ENCODE data around the gene NT5C1B. TPM values are rescaled to one million over a fixed set of nuclear protein-coding genes. Genes with fewer than 3 reads are reported as not detected.

NT5C1B gene
- total RNA-seq, 1 donor from 2014 or later, result not detected

GRCh38 chr2:18583905-18584607, 5.3 kb downstream of the NT5C1B start:
- no peaks in the 10 kb centered on the region for H3K4me1 Mint-ChIP-seq (ENCODE audit: unreplicated experiment)
- DNase-seq (ENCODE audit: extremely low spot score, unreplicated experiment), result no peak
- no peak overlapping the region for H3K27ac Mint-ChIP-seq
- H3K27me3 Mint-ChIP-seq, result no peaks in the 10 kb centered on the region
- H3K36me3 Mint-ChIP-seq, result peaks cover 5% of the 10 kb centered on the region
- H3K4me3 Mint-ChIP-seq, result no peak overlapping the region
- TF ChIP-seq CTCF (conservative IDR thresholded peaks at IDR 0.05), result no peak
- H3K9me3 Mint-ChIP-seq, result peaks cover 5% of the 10 kb centered on the region

- TF ChIP-seq CTCF (conservative IDR thresholded peaks at IDR 0.05), result no peak
- Mint-ChIP-seq H3K9me3 (peaks cover 17% of the 10 kb centered on the region), H3K4me1 (ENCODE audit: unreplicated experiment) (no peaks in the 10 kb centered on the region), H3K27me3 (no peaks in the 10 kb centered on the region), H3K4me3 (no peak overlapping the region), H3K36me3 (no peaks in the 10 kb centered on the region), H3K27ac (no peak overlapping the region)
- DNase-seq (ENCODE audit: extremely low spot score, unreplicated experiment), result no peak
These were observed 8.8 kb downstream of the NT5C1B start for GRCh38 chr2:18580606-18581005.

GRCh38 chr2:18578033-18578432, 11.3 kb downstream of the NT5C1B start:
- DNase-seq (ENCODE audit: extremely low spot score, unreplicated experiment), result no peak
- Mint-ChIP-seq H3K27ac (no peak overlapping the region), H3K36me3 (no peaks in the 10 kb centered on the region), H3K4me3 (no peak overlapping the region), H3K4me1 (ENCODE audit: unreplicated experiment) (no peaks in the 10 kb centered on the region), H3K27me3 (no peaks in the 10 kb centered on the region), H3K9me3 (peaks cover 12% of the 10 kb centered on the region)
- TF ChIP-seq CTCF (conservative IDR thresholded peaks at IDR 0.05), result no peak

- Mint-ChIP-seq H3K27ac (no peak overlapping the region), H3K36me3 (peaks cover 16% of the 10 kb centered on the region), H3K27me3 (no peaks in the 10 kb centered on the region), H3K4me1 (ENCODE audit: unreplicated experiment) (no peaks in the 10 kb centered on the region), H3K9me3 (no peaks in the 10 kb centered on the region), H3K4me3 (no peak overlapping the region)
- no peak for DNase-seq (ENCODE audit: extremely low spot score, unreplicated experiment)
- TF ChIP-seq CTCF (conservative IDR thresholded peaks at IDR 0.05), result no peak
These were observed 23.1 kb downstream of the NT5C1B start for GRCh38 chr2:18566145-18566769.

GRCh38 chr2:18560797-18561085, 28.6 kb downstream of the NT5C1B start:
- Mint-ChIP-seq H3K36me3 (peaks cover 15% of the 10 kb centered on the region), H3K4me3 (peak overlapping the region; percentile 96), H3K4me1 (ENCODE audit: unreplicated experiment) (peaks cover 29% of the 10 kb centered on the region), H3K27me3 (no peaks in the 10 kb centered on the region), H3K27ac (peak overlapping the region; percentile 94), H3K9me3 (no peaks in the 10 kb centered on the region)
- TF ChIP-seq CTCF (conservative IDR thresholded peaks at IDR 0.05), result no peak
- no peak for DNase-seq (ENCODE audit: extremely low spot score, unreplicated experiment)

Measured in type B pancreatic cell (in vitro differentiated cells).